DMS79 treated with DMSO at 0.1 percent for 48 hours (cell line): ENCODE results near the gene LIN37.

ENCODE experiments used
- DNase-seq: peaks from one replicate; lab custom pipeline; 2025; lab: John Stamatoyannopoulos, UW

The LIN37 gene

GRCh38 chr19:35748106-35749020 lies at the start of gene LIN37:
Gene LIN37, plus strand, starts transcription at chr19:35748576. Its CDS starts 149 bp downstream, at chr19:35748725.
- DNase-seq: peak; percentile 98

DNA sequence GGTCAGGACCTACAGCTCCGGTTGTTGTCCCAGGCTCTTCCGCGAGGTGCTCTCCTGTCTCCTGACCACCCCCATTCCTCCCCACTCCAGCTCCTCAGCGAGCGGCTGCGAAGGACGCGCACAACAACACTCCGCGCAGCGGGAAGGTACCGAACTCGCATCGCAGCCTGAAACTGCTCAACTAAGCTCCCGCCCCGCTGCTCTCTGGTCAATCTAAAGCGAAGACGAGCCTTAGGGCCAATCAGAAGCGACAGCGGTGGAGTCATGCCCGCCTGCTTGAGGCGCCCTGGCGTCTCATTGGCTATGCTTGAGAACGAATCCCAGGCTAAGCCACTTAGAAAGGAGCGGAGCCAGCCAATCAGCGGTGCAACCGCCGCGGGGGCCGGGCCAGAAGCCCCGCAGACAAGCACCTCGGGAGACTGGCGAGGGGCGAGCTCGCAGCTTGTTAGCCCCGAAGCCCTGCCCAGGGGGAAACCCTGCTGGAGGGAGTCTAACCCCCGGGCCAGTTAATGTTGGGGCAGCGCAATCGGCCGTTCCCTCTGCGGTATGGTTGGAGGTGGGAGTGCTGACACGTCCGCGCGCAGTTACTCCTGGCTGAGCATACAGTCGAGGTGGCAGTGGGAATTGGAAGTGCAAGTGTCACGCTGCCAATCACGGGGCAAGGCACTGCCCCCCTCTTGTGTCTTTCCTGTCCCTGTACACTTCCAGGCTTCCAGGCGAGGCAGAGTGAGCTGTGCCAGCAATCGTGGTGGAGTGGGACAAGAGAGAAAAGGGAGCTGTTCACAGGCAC lies 46.0 kb upstream of the LIN37 start:
- DNase-seq: peak; percentile 96

DNA sequence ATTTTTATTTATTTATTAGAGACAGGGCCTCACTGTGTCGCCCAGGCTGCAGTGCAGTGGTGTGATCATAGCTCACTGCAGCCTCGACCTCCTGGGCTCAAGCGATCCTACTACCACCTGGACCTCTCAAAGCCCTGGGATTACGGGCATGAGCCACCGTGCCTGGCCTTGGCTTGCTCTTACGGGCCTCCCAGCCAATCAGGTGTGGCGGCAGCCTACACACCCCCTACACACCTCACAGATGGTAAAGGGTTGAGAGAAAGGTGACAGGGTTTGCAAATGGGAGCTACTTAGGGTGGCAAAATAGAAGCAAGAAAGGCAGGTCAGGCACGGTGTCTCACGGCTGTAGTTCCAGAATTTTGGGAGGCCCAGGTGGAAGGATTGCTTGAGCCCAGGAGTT lies 45.0 kb upstream of the LIN37 start:
- no peak for DNase-seq

DNA sequence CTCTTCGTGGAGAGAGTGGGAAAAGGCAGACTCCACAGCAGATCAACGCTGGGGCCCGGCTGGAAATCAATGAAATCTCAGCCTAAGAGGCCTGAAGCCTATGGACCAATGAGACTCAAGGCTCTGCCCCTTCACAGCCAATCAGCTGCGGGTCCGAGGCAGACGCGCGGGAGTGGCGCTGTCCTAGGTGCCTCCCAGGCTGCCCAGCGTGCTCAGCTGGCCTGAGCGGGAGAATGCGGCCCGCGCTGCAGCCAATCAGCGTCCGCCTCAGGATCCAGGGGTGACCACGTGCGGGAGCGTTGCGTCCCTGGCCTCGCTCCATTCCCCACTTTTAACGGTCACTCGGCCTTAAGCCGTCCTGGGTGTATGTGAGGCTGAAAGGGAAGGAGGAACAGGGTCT lies 44.2 kb upstream of the LIN37 start, which contains the start of gene ZBTB32:
Gene ZBTB32 (plus strand): TSS at position 341 of the 400 bp plus-strand sequence. CDS start 10,069 bp downstream, outside the sequence.
- DNase-seq: no peak

DNA sequence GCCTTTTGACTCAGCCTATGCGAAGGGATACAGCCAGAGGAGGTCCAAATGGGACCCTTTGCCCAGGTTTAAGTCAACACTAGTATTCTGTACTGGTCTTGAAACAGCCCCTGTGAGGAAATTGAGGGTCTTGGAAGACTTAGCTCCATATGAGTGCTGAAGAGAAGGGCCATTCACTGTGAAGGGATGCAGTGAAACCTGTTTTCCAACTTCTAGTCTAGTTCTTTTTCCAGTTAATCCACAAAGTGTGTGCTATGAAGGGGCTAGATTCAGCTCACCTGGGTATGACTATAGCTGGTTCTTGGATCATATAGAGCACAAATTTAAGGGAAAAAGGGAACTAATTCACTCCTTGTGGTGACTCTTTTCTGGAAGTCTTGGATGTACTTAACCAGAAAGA lies 40.0 kb upstream of the LIN37 start:
- DNase-seq: no peak

DNA sequence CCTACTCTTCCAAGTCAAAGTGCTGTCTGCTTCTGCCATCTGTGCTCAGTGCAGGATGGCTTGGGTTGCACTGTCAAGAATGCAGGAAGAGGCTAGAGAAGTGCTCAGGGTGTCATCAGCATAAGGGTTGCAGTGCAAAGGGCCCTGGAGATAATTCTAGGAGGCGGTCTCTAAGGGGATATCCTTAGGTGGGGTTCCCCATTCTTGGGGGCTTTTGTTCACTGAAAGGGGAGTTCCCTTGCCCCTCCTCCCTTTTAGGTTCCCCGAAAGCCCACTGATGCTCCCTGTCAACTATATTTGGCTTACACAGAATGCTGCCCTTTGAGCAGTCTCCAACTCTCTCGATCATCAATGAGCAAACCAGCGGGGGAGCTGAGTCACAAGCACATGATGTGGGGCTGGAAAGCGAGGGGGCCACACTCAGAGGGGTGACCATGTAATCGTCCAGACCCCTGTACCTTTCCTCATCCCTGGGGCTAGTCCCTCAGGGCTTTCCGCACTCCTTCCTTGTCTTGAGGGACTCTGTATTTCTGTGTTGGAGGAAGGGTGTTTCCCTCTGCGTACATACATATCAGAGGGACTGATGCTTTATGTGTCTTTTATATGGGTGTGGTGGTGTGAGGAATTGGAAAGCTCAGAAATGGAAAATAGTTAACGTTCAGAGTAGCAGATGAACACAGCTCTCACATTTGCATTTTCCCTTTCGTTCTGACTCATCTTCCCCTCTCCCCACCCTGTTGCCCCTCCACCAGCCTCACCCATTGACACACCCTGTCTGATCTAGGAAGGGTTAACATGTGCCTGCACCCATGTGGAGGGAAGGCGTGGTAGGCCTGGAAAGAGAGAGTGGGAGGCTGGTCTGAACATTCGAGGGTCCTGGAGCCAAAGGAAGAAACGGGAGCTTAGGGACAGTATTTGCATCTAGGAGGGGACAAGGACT lies 37.3 kb upstream of the LIN37 start:
- no peak for DNase-seq

- DNase-seq: no peak
Observed at GRCh38 chr19:35712567-35713505, 35.5 kb upstream of the LIN37 start.

DNA sequence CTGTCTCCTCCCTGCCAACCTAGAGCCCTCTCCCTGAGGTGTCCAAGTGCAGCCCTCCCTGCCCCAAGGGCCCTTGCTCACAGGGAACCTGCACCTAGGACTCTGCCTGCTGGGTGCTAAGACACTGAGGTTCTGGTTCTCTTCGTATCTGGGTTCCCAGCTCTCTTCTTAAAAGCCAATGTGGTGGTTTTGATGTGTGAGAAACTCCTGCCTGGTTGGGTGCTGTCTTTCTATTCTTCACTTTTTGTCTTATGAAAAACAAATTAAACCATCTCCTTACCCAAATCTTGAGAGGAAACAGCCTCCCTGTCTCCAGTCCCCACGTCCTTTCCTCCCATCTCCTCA lies 34.9 kb upstream of the LIN37 start:
- no peak for DNase-seq

DNA sequence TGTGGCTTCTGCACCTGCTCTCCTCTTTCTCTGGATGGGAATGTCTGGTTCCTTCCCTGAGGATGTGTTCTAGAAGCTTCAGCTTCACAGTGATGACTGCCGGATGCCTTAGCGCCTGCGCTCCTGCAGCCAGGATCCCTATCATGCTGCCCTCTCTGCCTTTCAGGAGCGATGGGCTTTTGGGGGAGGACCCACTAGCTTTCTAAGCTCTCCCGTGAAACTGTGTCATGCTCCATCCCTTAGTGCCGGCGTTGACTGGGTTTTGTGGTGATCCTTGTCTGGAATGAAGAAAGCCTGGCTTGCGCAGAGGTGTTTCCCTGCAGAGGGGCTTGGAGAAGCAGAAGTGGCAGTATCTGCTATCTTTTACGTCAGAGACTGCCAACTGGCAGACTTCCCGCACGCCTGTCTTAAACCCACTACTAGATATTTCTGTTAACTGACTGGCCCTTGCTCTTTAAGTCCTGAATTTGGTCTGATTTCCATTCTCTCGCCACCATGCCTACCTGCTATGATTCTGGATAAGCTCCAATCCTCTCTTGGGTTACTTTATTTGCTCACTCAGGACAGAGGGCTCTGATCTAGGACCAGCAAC lies 34.4 kb upstream of the LIN37 start:
- no peak for DNase-seq

GRCh38 chr19:35714601-35715354 lies 33.6 kb upstream of the LIN37 start:
- DNase-seq: no peak

DNA sequence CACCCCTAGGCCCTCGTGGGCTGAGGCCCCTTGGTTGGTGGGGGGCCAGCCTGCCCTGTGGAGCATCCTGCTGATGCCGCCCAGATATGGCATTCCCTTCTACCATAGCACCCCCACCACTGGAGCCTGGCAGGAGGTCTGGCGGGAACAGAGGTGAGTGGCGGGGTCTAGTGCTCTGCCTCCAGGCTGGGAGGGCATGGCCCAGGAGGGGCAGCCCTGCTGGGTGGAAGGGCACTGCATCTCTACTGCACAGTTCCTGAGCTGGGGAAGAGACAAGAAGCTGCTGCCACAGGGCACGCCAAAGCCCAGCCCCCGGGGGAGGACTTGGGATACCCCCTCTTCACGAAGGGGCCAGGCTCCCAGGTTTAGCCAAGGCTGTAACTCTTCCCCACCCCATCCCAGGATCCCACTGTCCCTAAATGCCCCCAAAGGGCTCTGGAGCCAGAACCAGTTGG lies 33.0 kb upstream of the LIN37 start:
- no peak for DNase-seq

GRCh38 chr19:35715981-35716800 lies 32.2 kb upstream of the LIN37 start:
- peak; percentile 39 for DNase-seq

- peak; percentile 64 for DNase-seq
Observed at GRCh38 chr19:35716801-35717664, 31.3 kb upstream of the LIN37 start.

DNA sequence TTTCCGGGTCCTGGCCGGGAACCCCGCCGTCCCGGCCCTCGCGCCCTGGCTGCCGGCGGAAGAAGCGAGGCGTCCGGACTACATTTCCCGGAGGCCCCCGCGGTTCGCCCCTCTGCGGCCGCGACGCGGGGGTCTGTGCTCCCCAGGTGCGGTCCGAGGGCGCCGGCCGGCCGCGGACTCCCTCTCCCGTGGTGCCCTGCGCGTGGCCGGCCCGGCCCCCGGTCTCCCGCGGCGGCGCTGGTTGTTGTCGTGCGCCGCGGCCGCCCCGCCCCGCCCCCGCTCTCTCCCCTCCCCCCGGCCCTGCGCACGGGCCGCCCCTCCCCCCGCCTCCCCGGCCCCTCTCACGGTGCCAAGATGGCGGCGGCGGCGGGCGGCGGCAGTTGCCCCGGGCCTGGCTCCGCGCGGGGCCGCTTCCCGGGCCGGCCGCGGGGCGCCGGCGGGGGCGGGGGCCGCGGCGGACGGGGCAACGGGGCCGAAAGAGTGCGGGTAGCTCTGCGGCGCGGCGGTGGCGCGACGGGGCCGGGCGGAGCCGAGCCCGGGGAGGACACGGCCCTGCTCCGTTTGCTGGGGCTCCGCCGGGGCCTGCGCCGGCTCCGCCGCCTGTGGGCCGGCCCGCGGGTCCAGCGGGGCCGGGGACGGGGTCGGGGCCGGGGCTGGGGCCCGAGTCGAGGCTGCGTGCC lies 30.6 kb upstream of the LIN37 start, which contains the start of gene KMT2B:
Gene KMT2B (plus strand): TSS at position 339 of the 680 bp plus-strand sequence. CDS start 16 bp downstream, at position 355.
- peak; percentile 86 for DNase-seq

DNA sequence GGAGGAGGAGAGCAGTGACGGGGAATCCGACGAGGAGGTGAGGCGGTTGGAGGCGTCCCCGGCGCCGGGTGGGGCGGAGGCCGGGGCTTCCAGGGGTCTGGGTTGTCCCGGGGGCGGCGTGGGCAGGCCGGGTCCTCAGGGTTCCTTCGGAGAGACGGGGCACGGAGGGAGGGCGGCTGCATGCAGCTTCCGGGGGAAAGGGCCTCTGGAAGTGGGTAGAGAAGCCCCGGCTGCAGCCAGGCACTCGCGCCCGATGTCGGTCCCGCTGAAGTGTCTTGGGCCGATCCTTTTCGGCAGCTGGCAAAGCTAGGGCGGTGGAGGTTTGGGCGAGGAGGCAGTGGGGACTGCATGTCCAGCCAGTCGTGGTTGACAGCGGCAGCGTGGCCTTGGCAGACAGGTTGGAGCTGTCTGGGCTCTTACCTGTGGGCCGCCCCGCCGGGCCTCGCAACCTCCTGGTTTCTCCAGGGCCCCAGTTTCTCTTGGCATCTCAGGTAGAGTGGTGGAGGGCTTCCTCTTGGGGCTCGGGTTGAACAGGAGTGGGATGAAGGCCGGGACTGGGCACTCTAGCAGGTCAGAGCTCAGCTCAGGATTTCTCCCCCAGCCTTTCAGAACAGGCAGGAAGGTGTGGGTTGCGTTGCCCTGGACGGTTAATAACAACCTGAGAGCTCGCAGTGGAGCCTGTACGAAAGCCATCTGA lies 29.9 kb upstream of the LIN37 start:
- DNase-seq: no peak
